Peyer's patch (tissue), 4 donors: Measurements from ENCODE around the gene PDGFA.

Experiments
- CTCF ChIP-seq, 6 experiments: fragments of 450-650 bp in 4 of 6; fragments of 200-600 bp in 2 of 6; sonication (generic) in 1 of 6; IDR thresholded peaks; one replicate each; pipeline ENCODE4 v1.5.1; 2017 to 2019; ENCODE audit warnings: antibody characterized with exemption in 6 of 6, mild to moderate bottlenecking in 3 of 6, moderate library complexity in 1 of 6
- POLR2A ChIP-seq, 2 donors: fragments of 450-650 bp; IDR thresholded peaks; one replicate each; pipeline ENCODE4 v1.5.1; 2017; ENCODE audit warnings: antibody characterized with exemption in 2 of 2, mild to moderate bottlenecking in 2 of 2, moderate library complexity in 2 of 2

GRCh38 chr7:463817-464453, 55.7 kb downstream of the PDGFA start:
- TF ChIP-seq CTCF (IDR thresholded peaks at IDR 0.05) = no peak
- no peak for TF ChIP-seq POLR2A (IDR thresholded peaks at IDR 0.05)
